ENCODE results near the gene BUD31.
A peak's percentile ranks its signal among the peaks of the same experiment; 100 is the strongest.
"Not testable (repeated sequence)": the region's sequence is repeated elsewhere in the genome, so short reads cannot be mapped to it uniquely, and the experiment has no call there.

The BUD31 gene

DNA sequence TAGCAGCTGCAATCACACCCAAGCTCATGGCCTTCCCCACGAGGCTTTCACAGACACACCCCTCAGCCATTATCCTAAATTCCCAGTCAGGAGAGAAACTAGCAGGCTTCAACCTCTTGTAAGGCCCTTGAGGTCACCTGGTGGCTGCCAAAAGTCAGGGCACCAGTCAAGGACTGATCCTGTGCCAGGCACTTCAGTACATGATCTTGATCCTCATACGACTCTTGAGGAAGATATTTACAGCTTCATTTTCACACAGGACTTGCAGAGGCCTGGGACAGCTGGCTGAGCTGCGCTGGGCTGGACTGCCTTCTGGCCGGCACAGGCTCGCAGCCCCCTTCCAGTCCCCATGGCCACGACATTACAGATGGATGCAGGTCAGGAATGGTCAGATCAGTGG, 9.2 kb upstream of the BUD31 start:
- DNase-seq = no peak

DNA sequence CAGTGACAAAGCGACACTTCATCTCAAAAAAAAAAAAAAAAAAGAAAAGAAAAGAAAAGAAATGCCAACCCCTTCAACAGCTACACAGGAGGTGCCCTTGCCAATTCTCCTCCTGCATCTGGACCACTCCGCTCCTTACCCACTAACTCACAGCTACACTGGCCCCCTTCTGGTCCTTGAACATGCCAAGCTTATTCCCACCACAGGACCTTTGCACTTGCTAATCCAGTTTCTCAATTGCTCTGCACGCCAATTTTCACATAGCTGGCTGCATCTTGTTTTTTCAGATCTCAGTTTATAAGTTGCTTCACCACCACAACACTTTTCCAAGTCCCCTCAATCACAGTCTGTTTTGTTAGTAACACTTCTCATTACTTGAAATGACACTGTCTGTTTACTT, 5.9 kb upstream of the BUD31 start:
- DNase-seq = no peak

DNA sequence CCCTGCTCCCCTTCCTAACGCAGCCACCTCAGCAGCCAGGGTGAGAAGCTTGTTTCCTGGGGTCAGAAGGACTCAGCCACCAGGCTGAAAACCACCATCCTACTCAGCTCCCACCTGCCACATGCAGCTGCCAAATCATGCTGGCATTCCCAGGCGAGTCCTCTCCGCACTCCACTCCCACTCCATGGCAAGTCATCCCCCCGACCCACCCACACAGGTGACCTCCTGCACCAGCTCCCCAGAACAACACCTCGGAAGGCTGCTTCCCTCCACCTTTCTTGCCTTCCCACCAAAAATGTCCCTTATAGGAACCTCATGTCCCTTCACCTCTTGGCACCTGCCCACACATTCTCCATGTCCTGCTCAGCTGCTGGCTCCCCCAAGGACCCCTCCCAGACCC, 5.0 kb upstream of the BUD31 start:
- DNase-seq = no peak

DNA sequence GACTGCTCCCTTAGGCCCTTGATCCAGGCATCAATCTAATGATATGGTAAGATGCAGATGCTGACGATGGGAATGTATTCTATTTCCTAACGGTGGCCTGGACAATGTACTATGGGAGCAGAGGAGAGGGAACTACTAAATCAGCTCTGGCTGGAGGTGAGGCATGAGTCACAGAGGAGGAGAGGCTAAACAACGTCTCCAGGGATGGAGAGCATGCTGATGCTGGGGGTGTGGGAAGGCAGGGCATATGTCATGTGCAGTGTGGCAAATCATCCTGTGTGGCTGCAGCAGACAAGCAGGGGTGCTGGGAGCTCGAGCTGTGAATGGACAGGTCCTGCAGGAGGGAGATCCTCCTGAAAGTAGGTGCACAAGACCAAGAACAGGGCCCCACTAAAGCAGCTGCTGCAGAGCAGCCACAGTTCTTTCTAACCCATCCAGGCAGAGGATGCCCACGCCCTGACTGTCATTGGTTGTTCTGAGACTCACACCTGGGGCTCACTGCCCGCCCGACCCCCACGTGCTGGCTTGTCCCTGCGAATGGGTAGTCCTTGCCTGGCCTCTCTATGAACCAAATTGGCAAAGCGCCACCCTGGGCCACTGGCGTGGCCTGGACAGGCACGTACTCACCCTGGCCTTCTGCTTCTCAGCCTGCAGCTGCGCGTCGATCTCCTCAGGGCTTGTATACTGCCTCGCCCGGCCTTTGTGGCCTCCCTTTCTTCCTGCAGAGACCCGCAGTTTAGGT, 4.4 kb upstream of the BUD31 start:
- no peak for DNase-seq

DNA sequence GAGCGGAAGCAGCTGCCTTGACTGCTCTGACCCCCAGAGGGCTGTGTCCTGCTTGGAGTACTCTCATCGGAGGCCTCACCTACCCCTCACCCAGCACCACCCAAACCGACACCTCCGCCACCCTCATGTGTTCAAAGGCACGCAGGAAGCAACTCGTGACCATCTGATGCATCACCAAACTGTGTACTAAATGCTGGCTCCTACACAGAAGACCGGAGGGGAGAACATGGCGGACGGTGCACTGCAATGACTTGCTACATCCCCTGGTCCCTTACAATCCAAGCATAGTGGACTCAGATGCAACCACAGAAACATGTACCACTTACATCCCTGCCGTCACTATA, 3.8 kb upstream of the BUD31 start:
- no peak for DNase-seq

DNA sequence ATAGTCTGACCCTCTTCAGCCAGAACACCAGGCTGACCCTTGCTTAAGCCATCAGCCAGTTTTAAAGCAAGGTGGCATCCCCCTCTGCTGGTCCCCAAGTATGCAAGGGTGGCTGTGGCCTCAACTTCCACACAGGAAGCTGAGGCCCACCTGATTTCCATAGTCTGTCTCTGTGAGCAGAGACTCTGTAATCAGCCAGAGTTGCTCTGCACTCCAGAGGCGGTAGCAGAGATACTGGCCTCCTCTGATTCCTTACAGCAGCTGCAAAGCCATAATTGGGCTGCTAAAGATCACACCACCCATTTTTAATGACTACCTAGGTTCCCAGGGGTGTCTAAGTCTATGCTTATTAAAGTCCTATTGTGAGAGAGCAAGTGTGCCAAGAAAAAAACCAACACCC, 2.2 kb upstream of the BUD31 start:
- DNase-seq = no peak

DNA sequence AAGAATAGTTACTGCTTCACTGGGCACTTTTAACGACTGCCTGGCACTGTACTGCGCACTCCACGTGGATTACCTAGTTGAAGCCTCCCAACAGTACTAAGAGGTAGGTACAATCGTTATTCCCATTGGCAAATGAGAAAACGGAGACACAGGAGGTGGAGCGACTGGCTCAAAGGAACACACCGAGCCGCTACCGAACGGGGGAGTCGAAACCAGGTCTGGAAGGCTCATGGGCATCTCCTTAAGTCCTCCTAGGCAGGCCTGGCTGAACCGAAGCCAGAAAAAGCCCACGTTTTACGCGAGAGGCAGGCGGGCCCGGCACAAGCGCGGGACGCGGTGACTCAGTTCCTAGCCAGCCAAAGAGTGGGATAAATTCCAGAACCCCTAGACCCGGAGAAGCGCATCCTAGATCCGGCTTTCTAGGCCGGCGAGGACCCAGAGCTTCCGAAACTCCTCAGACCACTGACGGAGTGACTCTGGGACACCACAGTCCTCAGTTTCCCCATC, 844 bp upstream of the BUD31 start:
- peak; percentile 41 for DNase-seq

DNA sequence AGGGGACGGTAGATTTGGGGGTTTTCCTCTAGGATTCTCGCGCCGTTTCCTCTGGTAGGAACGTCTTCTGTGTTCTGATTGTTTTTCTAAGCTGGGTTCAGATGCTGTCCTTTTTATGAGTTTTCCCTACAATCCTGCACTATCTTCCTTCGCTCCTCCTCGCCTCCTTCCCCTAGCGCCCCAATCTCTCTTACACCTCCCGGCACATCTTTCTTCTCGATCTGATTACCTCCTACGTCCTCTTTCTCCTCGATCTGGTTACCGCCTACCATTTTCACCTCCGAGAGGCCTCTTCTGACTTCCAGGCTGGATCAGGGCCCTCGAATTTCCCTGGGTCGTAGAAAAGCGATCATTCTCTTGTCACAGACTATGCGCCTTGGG, 413 bp downstream of the BUD31 start:
- DNase-seq = no peak

DNA sequence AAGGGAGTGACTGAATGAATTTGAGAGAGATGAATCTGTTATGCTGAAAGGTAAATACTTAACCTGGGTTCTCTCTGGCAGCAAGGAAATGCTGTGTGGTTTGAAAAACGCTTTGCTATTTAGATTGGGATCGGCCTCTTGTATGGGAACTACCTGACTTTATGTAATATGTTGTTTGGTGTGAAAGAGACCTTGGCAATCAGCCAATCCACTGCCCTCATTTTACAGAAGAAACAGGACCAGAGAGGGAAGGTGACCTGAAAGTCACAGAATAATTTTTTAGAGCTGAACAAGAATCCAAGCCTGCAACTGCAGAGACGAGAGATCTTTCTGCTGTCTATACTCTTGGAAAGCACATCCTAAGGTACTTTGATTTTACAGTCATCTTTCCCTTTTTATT, 1.0 kb downstream of the BUD31 start:
- no peak for DNase-seq

DNA sequence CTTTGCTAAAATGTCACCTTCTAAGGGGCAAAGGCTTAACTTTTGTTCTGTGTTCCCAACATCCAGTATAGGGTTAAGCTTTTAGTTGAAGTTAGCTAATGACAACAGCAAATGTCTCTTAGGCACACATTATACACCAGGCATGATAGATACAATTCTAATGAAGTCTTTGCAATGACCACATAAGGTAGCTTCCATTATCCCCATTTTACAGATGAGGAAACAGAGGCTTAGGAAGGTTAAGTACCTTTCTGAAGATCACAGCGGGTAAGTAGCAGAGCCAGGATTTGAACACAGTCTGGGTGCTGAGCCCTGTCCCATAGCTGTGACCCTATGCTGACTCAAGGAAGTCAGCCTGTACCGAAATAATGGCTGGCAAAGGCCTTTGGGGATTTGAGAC, 1.9 kb downstream of the BUD31 start:
- DNase-seq = no peak

DNA sequence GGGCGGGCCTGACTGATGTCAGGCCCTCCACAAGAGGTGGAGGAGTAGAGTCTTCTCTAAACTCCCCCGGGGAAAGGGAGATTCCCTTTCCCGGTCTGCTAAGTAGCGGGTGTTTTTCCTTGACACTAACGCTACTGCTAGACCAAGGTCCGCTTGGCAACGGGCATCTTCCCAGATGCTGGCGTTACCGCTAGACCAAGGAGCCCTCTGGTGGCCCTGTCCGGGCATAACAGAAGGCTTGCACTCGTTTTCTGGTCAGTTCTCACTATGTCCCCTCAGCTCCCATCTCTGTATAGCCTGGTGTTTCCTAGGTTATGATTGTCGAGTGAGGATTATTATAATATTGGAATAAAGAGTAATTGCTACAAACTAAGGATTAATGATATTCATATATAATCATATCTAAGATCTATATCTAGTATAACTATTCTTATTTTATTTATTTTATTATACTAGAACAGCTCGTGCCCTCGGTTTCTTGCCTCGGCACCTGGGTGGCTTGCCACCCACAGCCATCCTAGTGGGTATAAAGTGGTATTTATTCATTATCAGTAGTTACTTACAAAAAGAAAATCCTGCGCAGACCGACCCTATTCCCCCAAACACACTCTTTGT, 6.9 kb downstream of the BUD31 start:
- DNase-seq = not testable (repeated sequence)

DNA sequence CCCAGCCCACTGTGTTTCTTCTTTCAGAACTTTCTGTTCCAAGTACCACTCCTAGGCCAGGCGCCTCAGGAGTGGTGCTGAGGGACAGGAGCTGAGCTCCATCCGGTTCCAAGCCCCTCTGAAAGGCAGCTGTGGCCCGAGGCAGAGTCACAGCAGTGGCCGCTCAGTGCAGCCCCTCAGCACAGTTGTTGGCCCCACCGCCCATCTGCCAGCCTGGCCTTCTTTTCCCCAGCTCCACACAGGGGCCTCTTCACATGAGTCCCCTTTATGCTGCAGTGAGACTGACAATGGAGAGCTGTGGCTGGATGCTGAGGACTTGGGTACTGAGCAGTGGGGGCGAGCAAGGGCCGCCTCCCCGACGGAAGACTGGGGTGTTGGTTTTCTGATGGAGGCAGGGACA, 9.5 kb downstream of the BUD31 start:
- DNase-seq = no peak

DNA sequence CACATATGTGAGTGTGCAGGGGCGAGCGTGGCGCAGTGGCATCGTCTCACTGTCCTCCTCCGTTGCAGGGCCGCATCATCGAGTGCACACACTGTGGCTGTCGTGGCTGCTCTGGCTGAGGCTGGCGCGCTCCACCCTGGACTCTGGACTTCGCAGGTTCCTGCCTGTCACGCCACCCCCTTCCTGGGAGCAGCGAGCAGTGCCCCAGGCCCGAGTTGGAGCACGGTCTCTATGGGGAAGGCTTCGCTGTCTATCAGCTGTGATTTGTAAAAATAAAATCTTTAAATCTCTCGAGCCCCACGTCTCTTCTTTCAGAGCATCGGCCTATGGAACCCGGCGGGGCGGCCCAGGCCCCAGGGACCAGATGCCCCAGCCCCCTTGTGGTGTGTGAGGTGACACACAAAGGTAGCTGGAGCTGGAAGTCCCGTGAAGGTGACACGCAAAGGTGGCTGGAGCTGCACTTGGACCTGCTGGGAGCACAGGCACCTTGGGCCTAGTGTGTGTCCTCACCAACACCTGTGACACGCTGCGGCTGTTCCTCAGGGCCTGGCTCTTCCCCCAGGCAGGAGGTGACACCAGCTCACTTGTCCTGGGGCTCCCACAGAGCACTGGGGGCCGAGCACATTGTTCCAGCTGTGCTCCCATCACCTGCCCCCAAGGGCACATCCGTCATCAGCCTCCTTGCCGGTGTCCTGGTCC, 10.7 kb downstream of the BUD31 start:
- no peak for DNase-seq

DNA sequence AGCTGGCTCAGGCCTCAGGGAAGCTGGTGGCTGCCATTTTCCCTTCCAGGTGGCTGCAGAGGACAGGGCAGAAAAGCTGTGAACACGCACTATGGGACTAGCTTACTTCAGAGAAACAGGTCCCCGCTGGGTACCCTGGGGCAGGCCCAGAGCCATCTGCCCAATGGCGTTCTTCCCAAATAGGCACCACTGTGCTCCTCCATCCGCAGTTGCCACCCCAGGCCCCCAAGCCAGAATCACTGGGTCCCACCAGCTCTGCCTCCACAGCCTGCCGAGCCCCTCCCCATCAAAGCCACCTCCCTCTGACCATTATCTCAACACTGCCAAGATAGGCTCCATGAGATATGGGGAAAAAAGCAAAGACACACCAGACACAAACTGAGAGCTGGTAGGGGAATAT, 11.4 kb downstream of the BUD31 start:
- DNase-seq = no peak

DNA sequence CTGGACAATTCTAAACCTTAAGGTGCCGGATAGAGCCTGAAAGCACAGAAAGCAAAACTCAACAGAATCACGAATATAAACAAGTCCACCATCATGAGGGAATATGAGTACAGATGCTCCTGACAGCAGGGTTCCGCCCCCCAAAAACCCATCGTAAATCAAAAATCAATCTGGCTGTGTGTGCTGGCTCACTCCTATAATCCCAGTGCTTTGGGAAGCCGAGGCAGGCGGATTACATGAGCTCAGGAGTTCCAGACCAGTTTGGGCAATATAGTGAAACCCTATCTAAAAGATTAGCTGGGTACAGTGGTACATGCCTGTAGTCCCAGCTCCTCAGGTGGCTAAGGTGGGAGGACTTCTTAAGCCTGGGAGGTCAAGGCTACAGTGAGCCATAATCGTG, 12.2 kb downstream of the BUD31 start:
- DNase-seq = no peak

DNA sequence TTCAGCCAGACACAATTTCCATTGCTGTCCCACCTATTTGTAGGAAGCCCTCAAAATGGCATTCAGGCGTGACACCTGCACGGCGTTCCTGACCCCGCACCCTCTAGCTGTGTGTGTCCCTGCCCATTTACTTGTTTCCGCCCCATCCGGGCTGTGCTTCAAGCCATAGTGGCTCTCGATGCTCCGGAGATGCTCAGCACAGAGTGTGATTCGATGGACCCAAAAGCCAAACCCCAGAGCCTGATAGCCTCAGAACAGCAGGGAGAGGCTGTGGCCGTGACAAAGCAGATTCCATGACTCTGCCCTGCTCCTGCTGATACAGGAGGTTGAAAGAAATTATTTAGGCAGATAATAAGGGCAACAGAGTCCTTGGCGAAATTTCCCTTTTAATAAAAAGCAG, 13.4 kb downstream of the BUD31 start:
- no peak for DNase-seq

DNA sequence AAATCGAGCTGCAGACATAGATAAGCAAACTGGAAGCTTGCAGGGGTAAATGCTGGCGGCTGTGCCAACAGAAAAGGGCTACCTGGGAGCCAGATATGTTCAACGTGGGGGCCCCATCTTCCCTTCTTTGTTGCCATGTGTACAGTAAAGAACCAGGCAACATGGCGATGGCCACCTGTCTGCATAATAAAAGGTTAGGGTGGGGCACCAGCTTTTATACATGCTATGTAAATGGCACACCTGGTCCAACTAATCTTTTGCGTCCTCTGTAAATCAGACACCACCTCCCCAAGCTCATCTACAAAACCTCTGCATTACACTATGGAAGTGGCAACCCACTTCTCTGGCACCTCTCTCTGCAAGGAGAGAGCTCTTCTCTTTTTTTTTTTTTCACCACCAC, 13.9 kb downstream of the BUD31 start:
- no peak for DNase-seq

DNA sequence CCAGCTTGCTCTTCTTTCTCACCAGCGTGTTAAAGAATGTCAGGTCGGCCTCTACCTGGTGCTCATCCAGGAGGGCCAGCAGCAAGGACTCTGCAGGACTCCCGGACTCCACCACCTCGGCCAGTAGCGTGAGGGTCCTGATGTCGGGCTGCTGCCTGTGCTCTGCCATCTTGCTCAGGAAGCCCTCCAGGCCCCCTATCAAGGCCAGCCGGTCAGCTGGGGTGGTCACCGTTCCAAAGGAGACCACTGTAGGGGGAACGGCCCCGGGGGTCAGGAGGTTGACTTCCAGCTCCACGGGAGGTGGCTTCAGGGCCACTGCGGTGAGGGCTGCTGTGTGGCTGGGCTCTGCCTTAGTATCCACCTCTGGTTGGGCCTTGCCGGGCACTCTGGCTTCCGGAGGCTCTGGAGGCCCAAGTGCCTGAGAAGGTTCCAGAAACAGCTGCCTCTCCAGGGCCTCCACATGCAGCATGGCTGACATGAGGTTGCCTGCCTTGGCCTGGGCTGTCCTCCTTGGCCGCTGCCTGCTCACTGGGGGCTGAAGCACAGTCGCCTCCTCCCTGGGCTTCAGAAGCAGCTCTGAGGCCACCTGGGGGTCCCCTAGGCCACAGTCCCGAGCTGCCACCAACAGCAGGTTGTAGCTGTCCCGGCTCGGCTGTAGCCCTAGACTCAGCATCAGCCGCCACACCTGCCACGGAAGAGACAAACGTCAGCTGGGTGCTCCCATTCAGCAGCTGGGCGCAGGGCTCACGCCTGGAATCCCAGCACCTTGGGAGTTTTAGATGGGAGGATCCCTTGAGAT, 16.4 kb downstream of the BUD31 start:
- DNase-seq = no peak

DNA sequence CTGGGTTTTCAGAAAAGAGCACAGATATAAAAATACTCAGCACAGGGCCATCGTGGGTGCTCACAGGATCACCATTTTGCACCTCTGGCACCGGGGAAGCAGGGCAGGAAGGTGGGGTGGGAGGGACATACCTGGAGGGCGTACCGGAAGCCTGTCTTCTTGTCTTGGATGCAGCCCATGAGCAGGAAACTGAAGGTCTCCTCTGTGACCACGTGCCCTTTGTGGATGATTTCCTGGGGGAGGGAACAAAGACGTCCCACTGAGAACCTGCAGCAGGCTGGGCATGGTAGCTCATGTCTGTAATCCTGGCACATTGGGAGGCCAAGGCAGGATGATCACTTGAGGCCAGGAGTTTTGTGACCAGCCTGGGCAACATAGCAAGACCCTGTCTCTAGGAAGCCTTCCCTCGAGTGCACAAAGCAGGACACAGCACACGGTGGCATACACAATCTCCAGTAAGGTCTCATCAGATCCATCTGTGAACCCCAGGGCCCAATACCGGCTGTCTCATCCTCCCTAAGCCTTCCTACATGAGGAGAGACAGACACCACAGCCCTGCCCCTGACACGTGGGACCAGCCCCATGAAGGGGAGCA, 20.3 kb downstream of the BUD31 start:
- DNase-seq = no peak

DNA sequence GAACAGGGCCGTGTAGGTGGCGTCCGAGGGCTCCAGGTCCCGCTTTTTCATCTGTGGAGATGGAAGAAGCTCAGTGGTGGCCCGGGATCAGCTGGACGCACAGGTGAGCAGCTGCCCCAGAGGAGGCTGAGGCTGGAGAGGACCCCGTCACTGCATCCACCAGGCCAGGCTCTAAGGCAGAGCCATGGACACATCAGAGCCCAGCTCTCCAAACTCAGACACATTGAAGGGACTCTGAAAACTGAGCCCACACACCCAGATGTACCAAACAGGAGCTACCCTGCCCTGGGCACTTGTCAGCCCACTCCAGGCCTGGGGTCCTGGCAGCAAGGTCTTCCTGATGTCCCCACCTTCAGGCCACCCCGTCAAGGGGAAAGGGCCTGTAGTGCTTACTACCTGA, 21.0 kb downstream of the BUD31 start:
- DNase-seq = no peak

DNA sequence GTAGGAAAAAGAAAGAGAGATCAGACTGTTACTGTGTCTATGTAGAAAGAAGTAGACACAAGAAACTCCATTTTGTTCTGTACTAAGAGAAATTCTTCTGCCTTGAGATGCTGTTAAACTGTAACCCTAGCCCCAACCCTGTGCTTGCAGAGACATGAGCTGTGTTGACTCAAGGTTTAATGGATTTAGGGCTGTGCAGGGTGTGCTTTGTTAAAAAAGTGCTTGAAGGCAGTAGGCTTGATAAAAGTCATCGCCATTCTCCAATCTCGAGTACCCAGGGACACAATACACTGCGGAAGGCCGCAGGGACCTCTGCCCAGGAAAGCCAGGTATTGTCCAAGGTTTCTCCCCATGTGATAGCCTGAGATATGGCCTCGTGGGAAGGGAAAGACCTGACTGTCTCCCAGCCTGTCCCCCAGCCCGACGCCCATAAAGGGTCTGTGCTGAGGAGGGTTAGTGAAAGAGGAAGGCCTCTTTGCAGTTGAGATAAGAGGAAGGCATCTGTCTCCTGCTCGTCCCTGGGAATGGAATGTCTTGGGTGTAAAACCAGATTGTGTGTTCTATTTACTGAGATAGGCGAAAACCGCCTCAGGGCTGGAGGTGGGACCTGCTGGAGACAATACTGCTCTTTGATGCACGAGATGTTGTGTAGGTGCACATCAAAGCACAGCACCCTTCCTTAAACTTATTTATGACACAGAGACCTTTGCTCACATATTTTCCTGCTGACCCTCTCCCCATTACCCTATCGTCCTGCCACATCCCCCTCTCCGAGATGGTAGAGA, 23.2 kb downstream of the BUD31 start:
- DNase-seq = not testable (repeated sequence)

DNA sequence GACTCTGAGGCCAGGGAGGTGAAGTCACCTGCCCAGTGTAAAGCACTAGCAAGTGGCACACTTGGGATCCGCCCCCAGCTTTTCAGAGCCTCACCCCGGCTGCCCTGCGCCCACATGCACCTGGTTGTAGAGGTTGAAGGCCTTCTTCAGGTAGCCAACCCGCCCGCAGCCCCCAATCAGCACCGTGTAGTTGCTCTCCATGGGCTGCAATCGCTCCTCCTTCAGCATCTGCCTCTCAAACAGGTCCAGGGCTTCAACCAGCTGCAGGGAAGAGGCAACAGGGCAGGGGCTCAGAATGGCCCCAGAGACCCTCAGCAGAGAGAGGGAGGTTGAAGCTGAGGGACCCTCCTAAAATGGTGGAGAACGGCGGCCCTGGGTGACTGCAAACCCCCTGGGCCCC, 24.4 kb downstream of the BUD31 start:
- DNase-seq = no peak

All from activated CD4-positive, CD25-positive, alpha-beta regulatory T cell treated with anti-CD3 and anti-CD28 coated beads, Interleukin-2, amount 50 U/mL, for 72 hours (primary cell).